H4 (cell line): ENCODE results near the gene HTATIP2. TPM values are rescaled to one million over a fixed set of nuclear protein-coding genes. Genes with fewer than 3 reads are reported as not detected.
"Not testable (repeated sequence)": the region's sequence is repeated elsewhere in the genome, so short reads cannot be mapped to it uniquely, and the experiment has no call there.

ENCODE experiments used
- DNase-seq: peaks from one replicate; pipeline ENCODE4 v3.0.0-alpha.2; 2015; ENCODE audit warnings: low spot score
- total RNA-seq: library from RNA; depleted of rRNA; stranded (reverse); fragments of >200 nt; shearing (Covaris generic); gene quantifications from 2 replicates; pipeline ENCODE4 v1.2.3, GENCODE V29; 2014

Gene HTATIP2
- total RNA-seq, 1 experiment from 2014 or later, result 36.7 TPM

- DNase-seq, result no peak
Measured at GRCh38 chr11:20372081-20372626, 8.6 kb downstream of the HTATIP2 start.

- DNase-seq, result no peak
Measured at GRCh38 chr11:20373147-20373546, 9.6 kb downstream of the HTATIP2 start.

GRCh38 chr11:20373568-20374209 lies 10.2 kb downstream of the HTATIP2 start:
- DNase-seq, result no peak

GRCh38 chr11:20374741-20375300 lies 11.3 kb downstream of the HTATIP2 start:
- DNase-seq, result no peak

- no peak for DNase-seq
Measured at GRCh38 chr11:20376162-20376730, 12.7 kb downstream of the HTATIP2 start.

GRCh38 chr11:20385996-20386395 lies 22.5 kb downstream of the HTATIP2 start:
- not testable (repeated sequence) for DNase-seq

GRCh38 chr11:20387261-20388095 lies 24.0 kb downstream of the HTATIP2 start, which contains the start of gene PRMT3:
Gene PRMT3 (plus strand): TSS chr11:20387716. CDS start chr11:20387747, 31 bp downstream.
- DNase-seq, result peak; percentile 93

GRCh38 chr11:20388096-20389055 lies 24.9 kb downstream of the HTATIP2 start:
- DNase-seq, result no peak

GRCh38 chr11:20397281-20397680 lies 33.8 kb downstream of the HTATIP2 start:
- peak; percentile 49 for DNase-seq

- no peak for DNase-seq
Measured at GRCh38 chr11:20399498-20399897, 36.0 kb downstream of the HTATIP2 start.

- DNase-seq, result no peak
Measured at GRCh38 chr11:20403059-20403458, 39.5 kb downstream of the HTATIP2 start.

- no peak for DNase-seq
Measured at GRCh38 chr11:20406484-20406883, 43.0 kb downstream of the HTATIP2 start.

- no peak for DNase-seq
Measured at GRCh38 chr11:20407344-20407743, 43.8 kb downstream of the HTATIP2 start.

GRCh38 chr11:20415432-20415831 lies 51.9 kb downstream of the HTATIP2 start:
- DNase-seq, result no peak

- no peak for DNase-seq
Measured at GRCh38 chr11:20417771-20418170, 54.3 kb downstream of the HTATIP2 start.

GRCh38 chr11:20421946-20422345 lies 58.4 kb downstream of the HTATIP2 start:
- no peak for DNase-seq

- no peak for DNase-seq
Measured at GRCh38 chr11:20429216-20429615, 65.7 kb downstream of the HTATIP2 start.
